GM13977 (cell line): Measurements from ENCODE around the gene HNRNPUL2.

Experiments
- DNase-seq: peaks from one replicate; pipeline ENCODE4 v3.0.0; 2012; ENCODE audit warnings: low spot score
- in situ Hi-C: fragments of 300-500 bp; cut with MboI; formaldehyde crosslinking; loops from one replicate; pipeline ENCODE4 v1.12.0; 2022; ENCODE audit warnings: low sequenced_read_pairs, low pct_unique_long_range_greater_than_20kb, mixed read lengths, inconsistent platforms; ENCODE audit not compliant: unreplicated experiment
- TF ChIP-seq, protein P1 (sequence below): IDR thresholded peaks from 2 replicates; pipeline ENCODE4 v1.5.1; 2012; ENCODE audit warnings: mild to moderate bottlenecking, control low read depth; ENCODE audit not compliant: insufficient read depth; ENCODE audit errors: extremely low read depth, missing control alignments

The HNRNPUL2 gene

DNA sequence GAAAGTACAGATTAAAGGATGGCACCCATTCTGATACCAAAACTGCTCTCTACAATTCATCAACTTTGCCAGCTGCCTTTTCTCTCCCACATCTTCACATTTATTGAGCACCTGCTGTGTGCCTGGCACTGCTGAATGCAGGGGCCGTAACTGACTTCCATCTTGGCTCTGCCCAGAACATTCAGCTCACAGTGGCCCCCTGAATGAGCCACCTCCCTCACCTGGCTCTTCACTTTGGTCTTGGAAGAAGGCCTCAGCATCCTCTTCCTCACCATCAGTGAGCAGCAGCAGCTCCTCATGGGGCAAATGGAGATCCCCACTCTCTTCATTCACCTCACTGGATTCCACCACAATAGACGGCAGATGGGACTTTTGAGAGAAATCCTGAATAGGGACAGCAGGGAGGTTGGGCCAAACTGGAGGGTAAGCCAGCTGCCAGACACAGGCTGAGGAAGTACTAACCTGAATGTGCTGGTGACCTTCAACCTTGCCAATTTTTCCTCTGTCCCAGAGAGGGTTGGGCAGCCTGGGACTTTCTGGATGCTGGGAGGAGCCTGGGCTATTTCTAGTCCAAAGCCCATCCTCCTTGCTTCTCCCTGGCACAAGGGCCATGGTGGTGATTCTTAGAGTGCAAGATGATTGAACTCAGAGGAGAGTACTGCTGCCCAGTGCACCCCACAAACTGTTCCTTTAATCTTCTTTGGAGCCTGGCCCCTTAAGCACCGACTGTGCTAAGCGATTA is 57.7 kb downstream of the HNRNPUL2 start:
- DNase-seq, result no peak
- in situ Hi-C loops, result no loop called here
- TF ChIP-seq, protein P1, sequence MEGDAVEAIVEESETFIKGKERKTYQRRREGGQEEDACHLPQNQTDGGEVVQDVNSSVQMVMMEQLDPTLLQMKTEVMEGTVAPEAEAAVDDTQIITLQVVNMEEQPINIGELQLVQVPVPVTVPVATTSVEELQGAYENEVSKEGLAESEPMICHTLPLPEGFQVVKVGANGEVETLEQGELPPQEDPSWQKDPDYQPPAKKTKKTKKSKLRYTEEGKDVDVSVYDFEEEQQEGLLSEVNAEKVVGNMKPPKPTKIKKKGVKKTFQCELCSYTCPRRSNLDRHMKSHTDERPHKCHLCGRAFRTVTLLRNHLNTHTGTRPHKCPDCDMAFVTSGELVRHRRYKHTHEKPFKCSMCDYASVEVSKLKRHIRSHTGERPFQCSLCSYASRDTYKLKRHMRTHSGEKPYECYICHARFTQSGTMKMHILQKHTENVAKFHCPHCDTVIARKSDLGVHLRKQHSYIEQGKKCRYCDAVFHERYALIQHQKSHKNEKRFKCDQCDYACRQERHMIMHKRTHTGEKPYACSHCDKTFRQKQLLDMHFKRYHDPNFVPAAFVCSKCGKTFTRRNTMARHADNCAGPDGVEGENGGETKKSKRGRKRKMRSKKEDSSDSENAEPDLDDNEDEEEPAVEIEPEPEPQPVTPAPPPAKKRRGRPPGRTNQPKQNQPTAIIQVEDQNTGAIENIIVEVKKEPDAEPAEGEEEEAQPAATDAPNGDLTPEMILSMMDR, result no peak

DNA sequence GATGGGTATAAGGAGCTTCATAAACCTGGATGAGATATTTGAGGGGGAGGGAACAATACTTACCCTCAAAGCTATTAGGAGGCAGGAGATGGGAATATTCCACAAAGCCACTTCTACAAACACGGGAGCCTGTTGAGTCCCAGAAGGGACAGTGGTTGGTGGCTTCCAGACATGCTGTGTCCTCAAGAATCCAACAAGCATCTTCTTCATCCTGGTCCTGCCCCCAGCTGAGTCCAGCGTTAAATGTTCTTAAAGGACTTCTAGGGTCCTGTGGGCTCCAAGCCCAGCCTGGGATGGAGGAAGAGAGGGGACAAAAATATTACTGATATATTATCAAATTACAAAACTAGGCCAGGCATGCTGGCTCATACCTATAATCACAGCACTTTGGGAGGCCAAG is 59.8 kb downstream of the HNRNPUL2 start:
- TF ChIP-seq, protein P1, result no peak
- in situ Hi-C loops, result no loop called here
- no peak for DNase-seq

DNA sequence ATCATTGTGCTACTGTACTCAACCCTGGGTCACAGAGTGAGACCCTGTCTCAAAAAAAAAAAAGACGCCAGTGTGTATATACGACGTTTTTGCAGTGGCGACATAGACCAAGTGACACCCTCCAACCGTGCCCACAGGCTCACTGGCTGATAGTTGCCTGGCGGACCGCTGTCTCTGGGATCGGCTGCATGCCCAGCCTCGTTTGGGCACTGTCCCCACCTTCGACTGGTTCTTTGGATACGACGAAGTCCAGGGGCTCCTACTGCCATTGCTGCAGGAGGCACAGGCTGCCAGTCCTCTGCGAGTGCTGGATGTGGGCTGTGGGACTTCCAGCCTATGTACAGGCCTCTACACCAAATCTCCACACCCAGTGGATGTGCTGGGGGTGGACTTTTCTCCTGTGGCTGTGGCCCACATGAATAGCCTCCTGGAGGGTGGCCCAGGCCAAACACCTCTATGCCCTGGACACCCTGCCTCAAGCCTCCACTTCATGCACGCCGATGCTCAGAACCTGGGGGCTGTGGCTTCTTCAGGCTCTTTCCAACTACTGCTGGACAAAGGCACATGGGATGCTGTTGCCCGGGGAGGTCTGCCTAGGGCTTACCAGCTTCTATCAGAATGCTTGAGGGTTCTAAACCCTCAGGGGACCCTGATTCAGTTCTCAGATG is 60.9 kb downstream of the HNRNPUL2 start:
- TF ChIP-seq, protein P1, result no peak
- in situ Hi-C loops, result no loop called here
- no peak for DNase-seq

DNA sequence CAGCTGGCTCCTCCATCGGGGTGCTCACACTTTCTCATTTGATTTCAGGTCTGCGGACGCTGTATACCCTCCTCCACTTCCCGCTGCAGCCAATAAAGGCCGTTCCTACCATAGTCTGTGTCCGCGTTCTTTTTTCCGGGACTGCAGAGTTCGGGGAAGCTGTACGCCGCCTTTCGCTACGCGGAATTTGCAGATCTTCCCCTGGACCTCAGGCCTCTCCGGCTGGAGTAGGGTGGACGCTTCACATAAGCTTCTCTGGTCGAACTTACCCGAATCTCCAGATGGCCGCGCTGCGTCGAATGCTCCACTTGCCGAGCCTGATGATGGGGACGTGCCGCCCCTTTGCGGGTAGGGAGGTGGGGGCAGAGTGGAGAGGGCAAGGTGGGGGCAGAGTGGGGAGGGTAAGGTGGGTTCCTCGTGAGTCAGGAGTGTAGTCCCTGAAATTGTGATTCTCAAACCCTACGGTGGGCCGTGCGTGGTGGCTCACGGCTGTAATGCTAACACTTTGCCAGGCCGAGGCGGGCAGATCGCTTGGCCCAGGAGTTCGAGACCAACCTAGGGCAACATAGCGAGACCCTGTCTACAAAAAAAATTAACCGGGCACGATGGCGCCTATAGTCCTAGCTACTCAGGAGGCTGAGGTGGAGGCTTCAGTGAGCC is 61.5 kb downstream of the HNRNPUL2 start:
- TF ChIP-seq, protein P1, result no peak
- DNase-seq, result no peak
- in situ Hi-C loops, result no loop called here

DNA sequence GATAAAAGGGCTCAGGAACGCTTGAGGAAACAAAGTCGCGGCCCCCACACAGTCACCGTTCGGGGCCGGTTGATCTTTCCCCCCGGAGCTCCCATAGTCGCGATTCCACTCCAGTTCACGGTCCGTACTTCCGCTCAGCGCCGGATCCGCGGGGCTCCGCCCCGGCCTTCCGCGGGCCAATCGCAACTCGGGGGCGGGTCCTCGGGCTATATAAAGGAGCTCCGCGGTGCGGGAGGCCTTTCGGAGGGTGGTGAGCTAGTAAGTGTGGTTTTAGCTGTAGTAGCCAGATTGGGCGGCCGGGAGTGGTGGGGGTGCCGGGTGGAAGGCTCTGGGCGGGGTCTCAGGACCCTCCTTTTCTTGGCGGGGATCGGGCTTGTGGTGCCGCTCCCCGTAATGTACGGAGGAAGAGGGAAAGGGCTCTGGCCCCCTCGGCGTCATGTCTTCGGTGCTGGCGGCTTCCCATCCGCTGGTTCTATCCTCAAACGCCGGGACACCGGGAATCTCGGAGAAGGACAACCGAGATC is 62.1 kb downstream of the HNRNPUL2 start, which contains the start of the genes C11orf98 and CSKMT:
Gene C11orf98, minus strand, starts transcription at position 136 of the 524 bp plus-strand sequence. Its CDS starts 41 bp downstream, at position 95.
Gene CSKMT, plus strand, starts transcription at position 238 of the 524 bp plus-strand sequence. CDS start 568 bp downstream, outside the sequence.
- in situ Hi-C loops, result no loop called here
- TF ChIP-seq, protein P1, result no peak
- DNase-seq, result peak; percentile 94

DNA sequence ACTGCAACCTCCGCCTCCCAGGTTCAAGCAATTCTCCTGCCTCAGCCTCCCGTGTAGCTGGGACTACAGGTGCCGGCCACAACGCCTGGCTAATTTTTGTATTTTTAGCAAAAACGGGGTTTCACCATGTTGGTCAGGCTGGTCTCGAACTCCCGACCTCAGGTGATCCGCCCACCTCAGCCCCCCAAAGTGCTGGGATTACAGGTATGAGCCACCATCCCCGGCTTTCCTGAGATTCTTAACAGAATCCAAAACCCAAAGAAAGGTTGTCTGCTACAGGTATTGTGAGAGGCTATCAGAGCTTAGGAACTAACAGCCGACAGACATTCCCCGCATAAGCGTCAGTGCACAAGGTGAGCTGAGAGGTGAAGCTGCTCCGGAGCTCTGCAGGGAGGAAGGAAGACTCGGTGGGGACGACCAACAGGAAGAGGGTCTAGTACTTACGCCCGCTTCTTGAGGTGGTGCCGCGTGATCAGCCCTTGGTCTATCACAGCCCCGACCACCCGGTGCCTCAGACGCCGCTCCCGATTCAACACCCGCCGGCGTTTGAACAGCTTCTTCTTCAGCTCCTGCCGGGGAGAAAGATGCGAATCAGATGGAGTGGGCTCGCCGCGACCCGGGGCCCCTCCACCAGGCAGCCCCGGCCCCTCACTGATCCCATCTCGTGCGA is 62.7 kb downstream of the HNRNPUL2 start:
- TF ChIP-seq, protein P1, result no peak
- peak; percentile 74 for DNase-seq
- in situ Hi-C loops, result no loop called here
